H9 (cell line): ENCODE results near the gene CFAP57. TPM values are rescaled to one million over a fixed set of nuclear protein-coding genes. Genes with fewer than 3 reads are reported as not detected.

Experiments
- DNase-seq: peaks from one replicate; pipeline ENCODE4 v3.0.0-alpha.2; 2017
- H2AFZ ChIP-seq: one replicate; pipeline ENCODE4 v1.6.1; 2013; ENCODE audit warnings: mild to moderate bottlenecking, low read length, control low read depth, moderate library complexity
- H2AK5ac ChIP-seq: 2 replicates; pipeline ENCODE4 v1.6.1; 2013; ENCODE audit warnings: low read length, control low read depth, mixed read lengths; ENCODE audit not compliant: insufficient read length
- H2BK120ac ChIP-seq: one replicate; pipeline ENCODE4 v1.6.1; 2013; ENCODE audit warnings: low read depth, mild to moderate bottlenecking, low read length, control low read depth, inconsistent platforms; ENCODE audit not compliant: poor library complexity, severe bottlenecking
- H2BK12ac ChIP-seq: 2 replicates; pipeline ENCODE4 v1.6.1; 2013; ENCODE audit warnings: low read length, control low read depth, mixed read lengths, low read depth; ENCODE audit not compliant: insufficient read length
- H2BK15ac ChIP-seq: 2 replicates; pipeline ENCODE4 v1.6.1; 2013; ENCODE audit warnings: low read depth, low read length, control low read depth
- H2BK20ac ChIP-seq: one replicate; pipeline ENCODE4 v1.6.1; 2013; ENCODE audit warnings: low read depth, mild to moderate bottlenecking, low read length, control low read depth, inconsistent platforms; ENCODE audit not compliant: poor library complexity, severe bottlenecking
- H2BK5ac ChIP-seq: 2 replicates; pipeline ENCODE4 v1.6.1; 2013; ENCODE audit warnings: low read length, control low read depth, mixed read lengths; ENCODE audit not compliant: insufficient read length
- H3K14ac ChIP-seq: 2 replicates; pipeline ENCODE4 v1.6.1; 2013; ENCODE audit warnings: low read length, control low read depth; ENCODE audit not compliant: insufficient read depth
- H3K18ac ChIP-seq: 2 replicates; pipeline ENCODE4 v1.6.1; 2013; ENCODE audit warnings: low read depth, mild to moderate bottlenecking, mixed read lengths, low read length, control low read depth; ENCODE audit not compliant: insufficient read length
- H3K23ac ChIP-seq: 2 replicates; pipeline ENCODE4 v1.6.1; 2013; ENCODE audit warnings: low read length, control low read depth, mixed read lengths, low read depth; ENCODE audit not compliant: insufficient read length
- H3K23me2 ChIP-seq: 2 replicates; pipeline ENCODE4 v1.6.1; 2013; ENCODE audit warnings: low read depth, mild to moderate bottlenecking, mixed read lengths, low read length, control low read depth; ENCODE audit not compliant: insufficient read length, poor library complexity, severe bottlenecking
- H3K27ac ChIP-seq: 2 replicates; pipeline ENCODE4 v1.5.1; 2013; ENCODE audit warnings: low read length, control low read depth, mixed read lengths, low read depth; ENCODE audit not compliant: insufficient read length
- H3K27me3 ChIP-seq: 2 replicates; pipeline ENCODE4 v1.6.1; 2013; ENCODE audit warnings: low read length, control low read depth, inconsistent platforms; ENCODE audit not compliant: insufficient read depth
- H3K4ac ChIP-seq: 2 replicates; pipeline ENCODE4 v1.6.1; 2013; ENCODE audit warnings: low read depth, mild to moderate bottlenecking, control low read depth, inconsistent platforms, low read length, moderate library complexity
- H3K4me1 ChIP-seq: 2 replicates; pipeline ENCODE4 v1.6.1; 2013; ENCODE audit warnings: low read length, control low read depth, inconsistent platforms; ENCODE audit not compliant: insufficient read depth
- H3K4me2 ChIP-seq: 2 replicates; pipeline ENCODE4 v1.6.1; 2013; ENCODE audit warnings: low read length, control low read depth, mixed read lengths; ENCODE audit not compliant: insufficient read length, insufficient read depth
- H3K56ac ChIP-seq: 2 replicates; pipeline ENCODE4 v1.6.1; 2013; ENCODE audit warnings: low read depth, mild to moderate bottlenecking, mixed read lengths, low read length, control low read depth; ENCODE audit not compliant: insufficient read length
- H3K79me1 ChIP-seq: 2 replicates; pipeline ENCODE4 v1.6.1; 2013; ENCODE audit warnings: low read depth, mild to moderate bottlenecking, moderate library complexity, low read length, control low read depth, inconsistent platforms; ENCODE audit not compliant: insufficient read depth, poor library complexity, severe bottlenecking
- H3K79me2 ChIP-seq: 2 replicates; pipeline ENCODE4 v1.6.1; 2013; ENCODE audit warnings: low read length, control low read depth, inconsistent platforms; ENCODE audit not compliant: insufficient read depth
- H3K9ac ChIP-seq: 2 replicates; pipeline ENCODE4 v1.6.1; 2013; ENCODE audit warnings: low read length, control low read depth, mixed read lengths; ENCODE audit not compliant: insufficient read length; ENCODE audit errors: extremely low read depth
- H3K9me3 ChIP-seq: one replicate; pipeline ENCODE4 v1.6.1; 2013; ENCODE audit warnings: low read depth, low read length, inconsistent platforms; ENCODE audit not compliant: control insufficient read depth
- H3T11ph ChIP-seq: one replicate; pipeline ENCODE4 v1.6.1; 2013; ENCODE audit warnings: mild to moderate bottlenecking, low read length, control low read depth, inconsistent platforms
- H4K20me1 ChIP-seq: one replicate; pipeline ENCODE4 v1.6.1; 2013; ENCODE audit not compliant: control insufficient read depth, insufficient read length, insufficient read depth
- H4K5ac ChIP-seq: 2 replicates; pipeline ENCODE4 v1.6.1; 2013; ENCODE audit warnings: low read depth, mild to moderate bottlenecking, mixed read lengths, low read length, control low read depth; ENCODE audit not compliant: insufficient read length
- H4K8ac ChIP-seq: replicated peaks from 2 replicates; pipeline ENCODE4 v1.6.1; 2013; ENCODE audit warnings: low read length, control low read depth, mixed read lengths, low read depth; ENCODE audit not compliant: insufficient read length
- H4K91ac ChIP-seq: 2 replicates; pipeline ENCODE4 v1.6.1; 2013; ENCODE audit warnings: low read depth, mild to moderate bottlenecking, moderate library complexity, mixed read lengths, low read length, control low read depth; ENCODE audit not compliant: insufficient read length
- H3K27ac Mint-ChIP-seq, 3 experiments: 2 replicates in 2 of 3; 3 replicates in 1 of 3; pipeline ENCODE4 v1.8.0; 2020 to 2021; ENCODE audit warnings: mixed read lengths in 3 of 3, mild to moderate bottlenecking in 1 of 3, moderate library complexity in 1 of 3
- H3K27me3 Mint-ChIP-seq: 2 replicates; pipeline ENCODE4 v1.8.0; 2021; ENCODE audit warnings: low read depth, mild to moderate bottlenecking, moderate library complexity, mixed read lengths
- H3K36me3 Mint-ChIP-seq, 3 experiments: 2 replicates in 2 of 3; 3 replicates in 1 of 3; pipeline ENCODE4 v1.8.0; 2020 to 2021; ENCODE audit warnings: low read depth in 3 of 3, mixed read lengths in 3 of 3; ENCODE audit not compliant: insufficient read depth in 1 of 3
- H3K4me1 Mint-ChIP-seq, 2 experiments: 2 replicates each; pipeline ENCODE4 v1.8.0; 2020; ENCODE audit warnings: mixed read lengths in 2 of 2
- H3K4me3 Mint-ChIP-seq, 2 experiments: 2 replicates in 1 of 2; 3 replicates in 1 of 2; pipeline ENCODE4 v1.8.0; 2020 to 2021; ENCODE audit warnings: mild to moderate bottlenecking in 2 of 2, mixed read lengths in 2 of 2, moderate library complexity in 1 of 2
- H3K9me3 Mint-ChIP-seq, 2 experiments: 2 replicates in 1 of 2; 3 replicates in 1 of 2; pipeline ENCODE4 v1.8.0; 2020; ENCODE audit warnings: mild to moderate bottlenecking in 2 of 2, mixed read lengths in 2 of 2, moderate library complexity in 1 of 2
- WGBS: extraction: QIAGEN DNeasy Blood & Tissue Kit; methylation state at CpG from one replicate; pipeline ENCODE4 v1.1.7; 2013; ENCODE audit warnings: missing lambda C conversion rate, low lambda C conversion rate, mixed read lengths; ENCODE audit not compliant: insufficient read length; ENCODE audit errors: extremely low coverage; 5-methylcytosine and 5-hydroxymethylcytosine counted together
- total RNA-seq: library from RNA; stranded (reverse); gene quantifications from 2 replicates; pipeline ENCODE4 v1.2.1, GENCODE V29; 2021
- TF ChIP-seq, protein P1 (sequence below): fragments of 200-600 bp; sonication (generic); conservative IDR thresholded peaks from 3 replicates; pipeline ENCODE4 v1.8.0; 2021; ENCODE audit warnings: antibody characterized with exemption, mild to moderate bottlenecking

The CFAP57 gene
- total RNA-seq, 1 experiment from 2014 or later: 0.33 TPM

DNA sequence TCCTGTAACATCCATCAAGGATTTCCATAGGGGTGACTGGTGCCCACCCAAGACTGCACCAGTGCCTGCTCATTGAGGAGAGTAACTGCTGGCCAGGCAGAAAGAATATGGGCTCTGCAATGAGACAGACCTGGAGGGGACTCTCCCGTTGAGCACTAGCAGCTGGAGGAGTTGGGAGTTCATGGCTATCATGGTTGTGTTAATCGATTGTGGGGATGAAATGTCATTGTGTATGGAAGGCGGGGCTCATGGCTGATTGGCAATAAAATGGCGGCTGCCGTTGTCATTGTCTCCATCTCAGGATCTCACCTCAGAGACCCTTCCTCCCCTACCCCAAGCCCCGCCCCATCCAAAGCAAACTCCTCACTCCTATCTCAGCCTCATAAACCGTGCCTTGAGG lies 101.6 kb downstream of the CFAP57 start:
- no peak overlapping the region for H2BK120ac ChIP-seq
- no peak overlapping the region for H2BK5ac ChIP-seq
- no peak overlapping the region for H3K23ac ChIP-seq
- H3K9ac ChIP-seq: no peak overlapping the region
- no peaks in the 10 kb centered on the region for H3K27me3 ChIP-seq
- no peak overlapping the region for H2BK15ac ChIP-seq
- H3T11ph ChIP-seq: no peak overlapping the region
- no peak overlapping the region for H2BK12ac ChIP-seq
- no peak overlapping the region for H3K56ac ChIP-seq
- no peak overlapping the region for H4K91ac ChIP-seq
- no peak overlapping the region for H4K5ac ChIP-seq
- no peak overlapping the region for H3K27ac ChIP-seq
- Mint-ChIP-seq H3K4me3 (no peak overlapping the region), H3K4me1 (peaks cover 22 to 26% of the 10 kb centered on the region in 2 experiments), H3K36me3 (peaks cover 4 to 25% (median 14%) of the 10 kb centered on the region in 3 experiments; a peak in 6 of 7 replicates), H3K27me3 (peaks cover 3% of the 10 kb centered on the region), H3K27ac (no peak overlapping the region), H3K9me3 (no peaks in the 10 kb centered on the region)
- H3K4me2 ChIP-seq: no peak overlapping the region
- no peak overlapping the region for H4K8ac ChIP-seq
- TF ChIP-seq, protein P1, sequence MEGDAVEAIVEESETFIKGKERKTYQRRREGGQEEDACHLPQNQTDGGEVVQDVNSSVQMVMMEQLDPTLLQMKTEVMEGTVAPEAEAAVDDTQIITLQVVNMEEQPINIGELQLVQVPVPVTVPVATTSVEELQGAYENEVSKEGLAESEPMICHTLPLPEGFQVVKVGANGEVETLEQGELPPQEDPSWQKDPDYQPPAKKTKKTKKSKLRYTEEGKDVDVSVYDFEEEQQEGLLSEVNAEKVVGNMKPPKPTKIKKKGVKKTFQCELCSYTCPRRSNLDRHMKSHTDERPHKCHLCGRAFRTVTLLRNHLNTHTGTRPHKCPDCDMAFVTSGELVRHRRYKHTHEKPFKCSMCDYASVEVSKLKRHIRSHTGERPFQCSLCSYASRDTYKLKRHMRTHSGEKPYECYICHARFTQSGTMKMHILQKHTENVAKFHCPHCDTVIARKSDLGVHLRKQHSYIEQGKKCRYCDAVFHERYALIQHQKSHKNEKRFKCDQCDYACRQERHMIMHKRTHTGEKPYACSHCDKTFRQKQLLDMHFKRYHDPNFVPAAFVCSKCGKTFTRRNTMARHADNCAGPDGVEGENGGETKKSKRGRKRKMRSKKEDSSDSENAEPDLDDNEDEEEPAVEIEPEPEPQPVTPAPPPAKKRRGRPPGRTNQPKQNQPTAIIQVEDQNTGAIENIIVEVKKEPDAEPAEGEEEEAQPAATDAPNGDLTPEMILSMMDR: no peak
- H2AFZ ChIP-seq: no peak overlapping the region
- peak; percentile 23 for DNase-seq
- no CpG with 5 or more reads among the region's 7 CpGs for WGBS
- no peak overlapping the region for H3K4ac ChIP-seq
- H3K14ac ChIP-seq: no peak overlapping the region
- H3K79me2 ChIP-seq: no peaks in the 10 kb centered on the region
- no peak overlapping the region for H3K18ac ChIP-seq
- no peaks in the 10 kb centered on the region for H3K79me1 ChIP-seq
- H2AK5ac ChIP-seq: no peak overlapping the region
- peaks cover 3% of the 10 kb centered on the region for H4K20me1 ChIP-seq
- peaks cover 6% of the 10 kb centered on the region for H3K23me2 ChIP-seq
- peaks cover 5% of the 10 kb centered on the region; the same call in 1 of the 2 replicates for H3K4me1 ChIP-seq
- H3K9me3 ChIP-seq: no peaks in the 10 kb centered on the region
- H2BK20ac ChIP-seq: no peak overlapping the region
